CD4-positive, alpha-beta T cell treated with Interleukin-15 for 1 hour (primary cell): Measurements from ENCODE around the gene SCN1B.
A peak's percentile ranks its signal among the peaks of the same experiment; 100 is the strongest.
"Not testable (repeated sequence)": the region's sequence is repeated elsewhere in the genome, so short reads cannot be mapped to it uniquely, and the experiment has no call there.

Experiments
- DNase-seq: peaks from one replicate; pipeline ENCODE4 v3.0.0-alpha.2; 2020

SCN1B gene

DNA sequence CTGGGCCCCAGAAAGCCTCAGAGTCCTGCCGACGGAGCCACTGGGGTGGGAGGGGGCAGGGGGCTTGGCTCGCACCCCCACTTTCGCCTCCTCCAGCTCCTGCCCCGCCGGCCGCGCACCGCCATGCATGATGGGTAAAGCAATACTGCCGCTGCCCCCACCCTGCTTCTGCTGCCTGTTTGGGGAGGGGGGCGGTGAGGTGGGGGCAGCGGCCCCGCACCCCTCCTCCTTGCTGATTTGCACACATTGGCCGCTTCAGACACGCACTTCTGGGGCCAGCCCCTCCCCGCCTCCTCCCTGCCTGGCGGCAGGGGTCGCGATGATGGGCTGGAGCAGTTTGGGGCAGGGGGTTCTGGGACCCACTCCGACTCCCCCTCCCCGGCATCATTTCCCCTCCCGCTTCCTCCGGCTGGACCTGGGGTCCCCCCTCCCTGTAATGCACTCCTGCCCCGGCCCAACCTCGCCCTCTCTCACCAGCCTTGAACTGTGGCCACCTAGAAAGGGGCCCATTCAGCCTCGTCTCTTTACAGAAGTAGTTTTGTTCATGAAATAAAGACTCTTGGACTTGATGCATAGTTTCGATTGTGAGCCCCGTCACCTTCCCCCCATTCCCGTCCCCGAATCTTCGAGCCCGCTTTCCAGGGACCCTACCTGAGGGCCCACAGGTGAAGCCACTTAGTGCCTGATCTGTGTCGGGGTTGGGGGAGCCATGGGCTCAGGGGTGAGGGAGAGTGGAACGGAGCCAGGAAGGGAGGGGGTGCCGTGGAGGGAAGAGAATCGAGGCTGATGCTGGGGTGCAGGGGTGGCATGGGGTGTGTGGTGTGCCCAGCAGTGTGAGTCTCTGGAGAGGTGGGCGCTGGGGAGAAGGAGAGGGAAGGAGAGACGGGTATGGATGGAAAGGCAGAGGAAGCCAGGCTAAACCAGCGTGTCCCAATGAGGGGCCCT is 9.9 kb downstream of the SCN1B start:
- DNase-seq, result no peak

DNA sequence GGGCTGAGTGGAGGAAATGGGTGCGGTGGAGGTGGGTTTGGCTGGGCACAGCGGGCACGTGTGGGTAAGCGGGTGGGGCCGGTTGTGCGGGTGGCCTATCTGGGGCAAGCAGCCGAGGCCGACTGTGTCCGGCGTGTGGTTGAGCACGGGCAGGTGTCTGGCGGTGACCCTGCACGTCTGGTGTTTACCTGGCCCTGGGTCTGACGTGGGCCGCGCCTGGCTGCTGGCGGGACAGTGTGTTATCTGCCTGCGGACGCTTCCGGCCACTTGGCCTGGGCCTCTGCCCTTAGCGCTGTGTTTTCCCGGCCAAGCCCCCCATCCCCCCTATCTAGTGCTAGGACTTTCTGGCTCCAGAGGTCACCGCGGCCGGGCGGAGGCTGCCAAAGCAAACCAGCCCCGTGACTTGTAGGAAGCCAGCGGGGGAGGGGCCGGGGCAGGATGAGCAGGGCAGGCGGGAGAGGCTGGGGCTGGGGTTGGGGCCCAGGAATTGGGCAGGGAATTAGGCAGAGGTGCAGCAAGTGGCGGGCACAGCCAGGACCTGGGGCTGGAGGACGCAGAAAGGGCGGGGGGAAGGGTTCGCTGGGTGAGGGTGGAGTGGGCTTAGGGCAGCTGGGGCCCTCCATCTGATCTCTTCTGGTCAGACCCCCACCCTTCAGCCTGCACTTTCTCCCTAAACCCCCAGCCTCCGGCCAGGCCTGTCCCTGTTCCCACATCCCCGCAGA is 10.7 kb downstream of the SCN1B start:
- DNase-seq, result peak; percentile 35

DNA sequence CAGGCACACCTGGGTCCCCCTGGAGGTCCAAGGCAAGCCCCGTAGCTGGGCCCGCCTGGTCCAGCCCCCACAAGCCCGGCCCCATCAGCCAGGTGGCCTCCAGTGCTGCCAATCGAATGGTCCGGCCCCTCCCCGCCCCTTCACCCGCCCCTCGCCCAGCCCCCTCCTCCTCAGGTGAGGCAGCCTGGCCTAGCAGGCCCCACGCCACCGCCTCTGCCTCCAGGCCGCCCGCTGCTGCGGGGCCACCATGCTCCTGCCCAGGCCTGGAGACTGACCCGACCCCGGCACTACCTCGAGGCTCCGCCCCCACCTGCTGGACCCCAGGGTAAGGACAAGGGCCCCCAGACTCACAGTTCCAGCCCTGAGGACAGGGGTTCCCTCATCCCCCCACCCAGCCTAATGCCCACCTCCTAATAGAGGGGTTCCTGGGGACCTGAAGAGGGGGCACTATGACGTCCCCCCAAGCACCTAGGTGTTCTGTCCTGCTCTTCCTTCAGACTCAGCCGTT is 11.3 kb downstream of the SCN1B start, which contains the start of gene HPN:
Gene HPN, plus strand, starts transcription at position 174 of the 508 bp plus-strand sequence. CDS start 786 bp downstream, outside the sequence.
- DNase-seq, result no peak

DNA sequence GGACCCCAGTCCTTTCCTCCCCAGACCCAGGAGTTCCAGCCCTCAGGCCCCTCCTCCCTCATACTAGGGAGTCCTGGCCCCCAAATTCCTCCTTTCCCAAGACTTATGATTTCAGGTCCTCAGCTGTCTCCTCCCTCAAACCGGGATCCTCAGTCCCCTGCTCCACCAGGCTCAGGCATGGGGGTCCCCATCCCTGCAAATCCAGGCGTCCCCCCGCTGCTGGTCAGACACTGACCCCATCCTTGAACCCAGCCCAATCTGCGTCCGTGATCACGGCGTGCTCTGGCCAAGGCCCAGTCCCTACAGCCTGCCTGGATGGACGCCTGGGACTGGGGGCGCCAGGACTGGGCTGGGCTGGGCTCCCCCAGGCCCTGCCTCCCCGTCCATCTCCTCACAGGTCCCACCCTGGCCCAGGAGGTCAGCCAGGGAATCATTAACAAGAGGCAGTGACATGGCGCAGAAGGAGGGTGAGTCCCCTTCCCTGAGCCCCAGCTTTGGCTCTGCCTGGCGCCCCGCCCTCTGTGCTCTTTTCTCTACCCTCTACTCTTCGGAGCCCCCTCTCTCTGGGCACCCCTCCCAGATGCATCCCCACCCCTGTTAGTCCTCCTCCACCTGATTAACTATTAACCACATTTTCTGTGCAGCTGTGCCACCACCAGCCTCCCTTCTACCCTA is 11.9 kb downstream of the SCN1B start:
- no peak for DNase-seq

DNA sequence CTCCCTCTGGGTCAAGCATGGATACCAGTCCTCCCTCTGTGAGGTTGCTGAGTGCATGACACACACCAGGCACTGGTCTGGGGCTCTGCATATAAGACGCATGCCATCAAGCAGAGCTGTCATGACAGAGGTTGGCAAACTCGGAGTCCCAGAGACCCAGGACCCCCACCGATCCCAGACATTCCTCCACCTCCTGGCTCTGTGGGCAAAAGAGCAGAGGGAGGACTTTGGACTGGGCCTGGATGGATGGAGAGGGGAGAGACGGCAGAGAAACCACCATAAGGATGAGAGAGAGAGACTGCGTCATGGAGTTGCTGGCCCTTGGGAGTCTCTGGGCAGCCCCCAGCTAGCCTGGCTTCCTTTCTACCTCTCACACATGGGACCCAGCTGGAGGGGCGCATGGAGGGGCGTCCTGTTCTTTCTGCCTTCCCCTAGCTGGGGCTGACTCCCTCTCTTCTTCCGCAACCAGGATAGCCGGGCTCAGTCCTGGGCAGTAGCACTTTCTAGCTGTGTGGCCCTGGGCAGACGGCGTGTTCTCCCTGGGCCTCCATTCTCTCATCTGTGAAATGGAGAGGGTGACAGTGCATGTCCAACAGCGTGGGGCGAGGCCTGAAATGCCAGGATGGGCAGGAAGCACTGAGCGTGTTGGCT is 12.8 kb downstream of the SCN1B start:
- no peak for DNase-seq

DNA sequence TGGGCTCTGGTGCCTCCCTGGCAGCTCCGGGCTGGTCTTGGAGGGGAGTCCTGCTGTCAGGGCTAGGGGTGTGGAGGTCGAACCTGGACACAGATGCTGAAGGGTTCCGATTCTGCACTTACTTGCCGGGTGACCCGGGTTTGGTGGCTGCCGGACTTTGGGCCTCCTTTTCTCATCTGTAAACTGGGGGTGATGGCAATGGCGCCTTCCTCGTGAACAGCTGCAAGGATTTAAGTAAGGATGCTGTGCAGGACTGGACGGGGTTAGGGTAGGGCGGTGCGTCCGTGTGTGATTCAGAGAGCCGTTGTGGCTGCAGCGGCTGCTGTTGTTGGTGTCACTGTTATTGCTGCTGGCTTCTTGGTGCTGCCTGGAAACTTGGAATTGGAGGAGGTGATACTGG is 13.6 kb downstream of the SCN1B start:
- no peak for DNase-seq

DNA sequence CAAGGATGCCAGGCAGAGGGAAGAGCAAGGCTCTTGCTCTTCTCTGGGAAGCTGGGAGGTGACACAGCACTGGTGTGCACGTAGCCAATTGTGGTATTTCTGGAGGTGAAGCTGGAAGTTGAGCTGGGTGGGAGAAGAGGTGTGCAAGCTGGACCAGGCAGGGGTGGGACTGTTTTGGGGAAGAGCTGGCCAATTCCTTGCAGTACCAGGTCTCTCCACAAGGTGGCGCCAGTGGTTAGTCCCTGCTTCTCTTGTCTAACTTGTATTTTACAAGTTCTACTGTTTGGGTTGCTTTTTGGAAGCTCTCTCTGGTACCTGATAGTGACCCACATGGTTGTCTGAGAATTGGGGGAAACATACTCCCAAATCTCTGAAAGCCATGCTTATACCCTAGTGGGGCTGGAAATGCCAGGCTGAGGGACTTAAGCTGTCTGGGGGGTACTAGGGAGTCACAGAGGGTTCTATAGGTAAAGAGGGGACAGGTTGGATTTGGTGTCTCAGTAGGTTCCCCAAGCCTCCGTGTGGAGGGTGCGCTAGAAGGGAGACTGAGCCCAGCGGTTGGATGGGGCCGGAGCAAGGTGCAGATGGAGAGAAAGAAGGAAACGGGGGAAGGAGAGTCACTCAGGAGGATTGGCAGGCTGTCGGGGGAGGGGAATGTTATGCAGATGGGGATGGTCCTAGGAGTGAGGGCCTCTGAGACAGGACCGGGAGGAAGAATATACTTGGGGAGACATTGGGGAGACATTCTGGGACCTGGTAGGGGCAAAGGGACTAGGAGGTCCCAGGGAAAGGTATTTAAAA is 14.2 kb downstream of the SCN1B start:
- peak; percentile 42 for DNase-seq

DNA sequence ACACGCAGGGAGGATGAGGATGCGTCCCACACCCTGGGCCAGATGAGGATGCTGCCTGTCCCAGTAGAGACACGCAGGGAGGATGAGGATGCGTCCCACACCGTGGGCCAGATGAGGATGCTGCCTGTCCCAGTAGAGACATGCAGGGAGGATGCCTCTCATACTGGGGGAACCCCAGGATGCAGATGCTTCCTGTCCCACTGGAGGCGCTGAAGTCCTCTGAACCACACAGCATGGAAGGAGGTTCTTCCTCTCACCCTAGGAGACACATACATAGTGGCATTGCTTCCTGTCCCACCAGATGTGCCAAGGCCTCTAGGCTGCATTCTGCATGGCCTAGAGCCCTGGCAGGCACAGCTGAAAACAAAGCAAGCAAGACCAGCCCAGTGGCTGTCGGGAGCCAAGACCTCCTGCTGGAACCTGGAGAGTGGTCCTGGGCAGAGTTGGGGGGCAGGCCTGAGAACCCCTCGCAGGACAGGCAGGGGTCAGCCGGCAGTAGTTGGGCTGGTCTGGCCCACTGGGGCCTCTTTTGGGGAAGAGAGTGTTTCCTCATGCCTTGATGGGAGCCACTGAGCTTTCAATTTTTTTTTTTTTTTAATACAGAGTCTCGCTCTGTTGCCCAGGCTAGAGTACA is 15.5 kb downstream of the SCN1B start:
- peak; percentile 55 for DNase-seq

DNA sequence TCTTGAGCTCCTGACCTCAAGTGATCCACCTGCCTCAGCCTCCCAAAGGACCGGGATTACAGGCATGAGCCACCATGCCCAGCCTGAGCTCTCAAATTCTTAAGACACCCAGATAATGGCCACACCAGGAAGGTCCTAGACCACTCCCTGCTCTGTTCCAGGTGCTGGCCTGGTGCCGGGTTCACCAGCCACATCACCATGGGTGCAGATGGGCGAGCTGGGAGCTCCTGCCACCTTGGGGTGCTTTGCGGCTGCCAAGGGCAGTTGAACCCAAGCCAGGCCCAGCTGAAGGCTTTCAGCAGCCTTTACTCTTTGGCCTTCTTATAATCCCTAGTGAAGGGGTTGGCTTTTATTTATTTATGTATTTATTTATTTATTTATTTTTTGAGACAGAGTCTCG is 16.2 kb downstream of the SCN1B start:
- DNase-seq, result no peak

DNA sequence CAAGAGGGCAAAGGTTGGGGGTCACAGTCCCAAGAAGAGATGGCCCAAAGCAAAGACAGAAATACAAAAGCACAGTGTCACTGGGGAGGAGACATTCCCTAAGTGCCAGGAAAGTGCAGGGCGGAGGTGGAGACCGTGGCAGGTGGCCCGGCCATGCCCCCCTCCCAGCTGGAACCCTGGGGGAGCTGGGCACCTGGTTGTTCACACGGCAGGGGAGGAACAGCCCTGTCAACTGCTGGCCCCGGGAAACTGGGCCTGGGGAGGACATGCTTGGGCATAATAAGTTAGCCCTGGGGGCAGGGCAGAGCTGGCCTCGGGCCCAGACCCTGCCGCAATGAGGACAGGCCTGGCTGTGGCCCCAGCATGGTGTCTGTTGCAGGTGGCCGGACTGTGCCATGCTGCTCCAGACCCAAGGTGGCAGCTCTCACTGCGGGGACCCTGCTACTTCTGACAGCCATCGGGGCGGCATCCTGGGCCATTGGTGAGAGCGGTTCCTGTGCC is 18.7 kb downstream of the SCN1B start:
- no peak for DNase-seq

DNA sequence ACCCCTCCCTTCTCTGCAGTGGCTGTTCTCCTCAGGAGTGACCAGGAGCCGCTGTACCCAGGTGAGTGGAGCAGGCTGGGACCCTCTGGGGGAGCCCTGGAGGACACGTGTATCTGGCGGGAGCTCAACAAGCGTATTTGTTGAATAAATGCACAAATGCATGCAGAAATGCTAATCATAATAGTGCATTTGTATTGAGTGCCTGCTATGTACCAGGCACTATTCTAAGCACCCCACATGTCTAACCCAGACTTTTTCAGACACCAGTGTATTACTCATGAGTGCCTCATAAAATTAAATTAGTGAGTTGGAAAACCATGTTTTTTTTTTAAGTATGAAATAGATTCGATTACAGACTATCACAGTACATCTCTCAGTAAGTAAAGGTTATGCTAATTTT is 19.2 kb downstream of the SCN1B start:
- no peak for DNase-seq

DNA sequence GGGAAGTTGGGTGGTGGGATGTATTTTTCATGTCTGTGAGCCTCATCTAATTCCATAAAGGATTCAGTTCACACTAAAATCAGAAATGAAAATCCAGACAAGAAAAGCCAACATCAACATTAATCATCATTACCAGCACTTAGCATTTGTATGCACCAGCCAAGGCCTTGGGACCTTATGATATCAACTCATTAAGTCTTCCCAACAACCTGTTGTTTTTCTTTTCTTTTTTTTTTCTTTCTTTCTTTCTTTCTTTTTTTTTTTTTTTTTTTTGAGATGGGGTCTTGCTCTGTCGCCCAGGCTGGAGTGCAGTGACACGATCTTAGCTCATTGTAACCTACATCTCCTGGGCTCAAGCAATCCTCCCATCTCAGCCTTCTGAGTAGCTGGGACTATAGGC is 20.4 kb downstream of the SCN1B start:
- DNase-seq, result not testable (repeated sequence)

DNA sequence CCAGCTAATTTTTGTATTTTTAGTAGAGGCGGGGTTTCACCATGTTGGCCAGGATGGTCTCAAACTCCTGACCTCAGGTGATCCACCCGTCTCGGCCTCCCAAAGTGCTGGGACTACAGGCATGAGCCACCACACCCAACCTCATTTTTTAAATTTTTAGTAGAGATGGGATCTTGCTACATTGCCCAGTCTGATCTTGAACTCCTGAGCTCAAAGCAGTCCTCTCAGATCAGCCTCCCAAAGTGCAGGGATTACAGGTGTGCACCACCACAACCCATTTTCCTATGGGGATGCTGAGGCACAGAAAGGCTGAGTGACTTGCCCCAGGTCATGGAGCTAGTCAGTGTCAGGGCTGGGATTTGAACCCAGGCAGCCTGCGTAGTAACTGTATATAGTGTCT is 21.0 kb downstream of the SCN1B start:
- not testable (repeated sequence) for DNase-seq

DNA sequence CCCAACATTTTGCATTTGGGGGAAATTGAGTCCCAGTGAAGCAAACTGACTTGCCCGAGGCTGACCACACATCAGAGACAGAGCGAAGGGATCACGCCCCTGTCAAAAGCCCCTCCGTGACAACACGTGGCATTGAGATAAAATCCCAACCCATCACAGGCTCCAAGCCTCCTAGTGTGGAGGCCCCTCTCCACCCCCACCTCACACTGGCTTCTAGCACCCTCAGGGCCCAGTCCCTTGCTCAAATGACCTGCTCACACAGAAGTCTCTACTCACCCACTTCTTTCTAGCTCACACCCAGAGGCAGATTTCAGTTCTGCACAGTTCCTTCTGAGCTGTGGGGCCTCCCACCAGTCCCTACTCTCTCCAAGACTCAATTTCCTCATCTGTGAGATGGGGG is 21.5 kb downstream of the SCN1B start:
- DNase-seq, result no peak

DNA sequence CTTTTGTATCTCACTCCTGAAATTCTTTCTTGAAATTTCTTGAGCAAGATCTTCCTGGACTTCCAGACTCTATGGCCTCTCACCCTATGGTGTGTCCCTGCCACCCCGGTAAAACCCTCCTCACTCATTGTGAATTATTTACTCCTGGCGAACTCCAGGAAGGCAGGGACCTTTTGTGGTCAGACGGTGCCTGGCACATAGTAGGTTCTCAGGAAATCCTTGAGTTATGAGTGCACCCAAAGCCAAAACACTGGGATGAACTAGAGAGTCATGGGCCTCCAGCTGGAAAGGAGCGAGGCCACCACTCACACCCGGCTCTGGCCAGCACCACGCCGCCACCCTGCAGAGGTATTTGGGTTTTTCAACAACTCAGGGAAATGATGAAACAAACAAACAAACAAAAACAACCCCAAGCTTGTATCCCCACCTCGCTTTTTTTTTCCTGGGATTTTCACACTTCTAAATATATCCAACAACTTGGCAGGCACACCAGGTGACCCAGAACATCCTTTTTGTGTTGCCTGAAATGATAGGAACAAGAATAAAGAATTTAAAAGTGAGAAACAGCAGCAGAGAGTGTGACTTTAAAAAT is 22.4 kb downstream of the SCN1B start:
- DNase-seq, result no peak

DNA sequence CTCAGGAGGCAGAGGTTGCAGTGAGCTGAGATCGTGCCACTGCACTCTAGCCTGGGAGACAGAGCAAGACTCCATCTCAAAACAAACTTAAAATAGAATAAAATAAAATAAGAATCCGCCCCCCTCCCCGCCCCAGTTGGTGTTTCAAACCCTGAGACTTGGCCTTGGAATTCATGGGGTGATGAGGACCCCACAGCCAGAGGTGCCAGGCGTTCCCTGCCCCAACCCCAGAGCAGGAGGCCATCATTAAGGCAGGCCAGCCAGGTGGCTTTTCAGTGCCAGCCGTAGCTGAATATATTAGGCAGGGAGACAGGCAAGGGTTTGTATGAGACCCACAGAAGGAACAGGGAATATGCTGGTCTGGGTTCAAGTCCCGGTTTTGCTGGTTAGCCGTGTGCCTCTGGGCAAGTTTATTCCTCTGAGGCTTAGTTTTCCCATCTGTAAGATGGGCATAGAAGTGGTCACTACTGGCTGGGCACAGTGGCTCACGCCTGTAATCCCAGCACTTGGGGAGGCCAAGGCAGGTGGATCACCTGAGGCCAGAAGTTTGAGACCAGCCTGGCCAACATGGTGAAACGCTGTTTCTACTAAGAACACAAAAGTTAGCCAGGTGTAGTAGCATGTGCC is 23.5 kb downstream of the SCN1B start:
- DNase-seq, result no peak

DNA sequence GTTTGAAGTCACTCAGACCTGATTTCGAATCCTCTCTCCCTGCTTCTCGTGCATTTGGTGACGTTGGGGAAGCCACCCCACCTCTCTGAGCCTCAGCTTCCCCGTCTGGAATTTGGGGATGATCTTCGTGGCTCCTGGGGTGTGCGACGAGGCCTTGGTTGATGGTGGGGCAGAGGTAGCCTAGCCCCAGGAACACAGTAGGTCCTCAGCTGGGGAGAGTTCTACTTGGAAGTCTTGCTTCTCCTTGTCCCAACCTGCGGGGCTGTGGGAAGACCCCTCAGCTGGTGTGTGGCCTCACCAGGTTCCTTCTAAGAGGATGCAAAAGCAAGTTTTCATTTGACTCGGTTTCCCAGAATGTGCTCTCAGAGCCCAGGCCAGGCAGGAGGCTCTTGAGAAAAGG is 24.4 kb downstream of the SCN1B start:
- no peak for DNase-seq

DNA sequence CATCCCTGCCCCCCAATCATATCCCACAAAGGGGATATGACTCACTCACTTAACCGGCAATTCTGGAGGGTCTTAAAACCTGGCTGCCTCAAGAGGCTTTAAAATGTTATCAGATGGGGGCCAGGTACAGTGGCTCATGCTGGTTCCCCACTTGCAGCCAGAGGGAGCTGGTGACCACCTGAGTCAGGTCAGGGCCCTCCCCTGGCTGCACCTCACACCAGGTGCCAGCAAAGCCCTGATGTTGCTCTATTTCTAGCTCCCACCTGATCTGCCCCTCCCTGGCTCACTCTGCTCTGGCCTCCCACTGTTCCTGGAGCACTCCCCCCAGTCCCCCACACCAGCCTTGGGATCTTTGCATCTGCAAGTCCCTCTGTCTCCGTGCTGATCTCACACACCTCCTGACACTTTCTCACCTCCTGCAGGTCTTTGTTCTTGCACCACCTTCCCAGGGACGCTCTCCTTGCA is 25.5 kb downstream of the SCN1B start:
- no peak for DNase-seq

DNA sequence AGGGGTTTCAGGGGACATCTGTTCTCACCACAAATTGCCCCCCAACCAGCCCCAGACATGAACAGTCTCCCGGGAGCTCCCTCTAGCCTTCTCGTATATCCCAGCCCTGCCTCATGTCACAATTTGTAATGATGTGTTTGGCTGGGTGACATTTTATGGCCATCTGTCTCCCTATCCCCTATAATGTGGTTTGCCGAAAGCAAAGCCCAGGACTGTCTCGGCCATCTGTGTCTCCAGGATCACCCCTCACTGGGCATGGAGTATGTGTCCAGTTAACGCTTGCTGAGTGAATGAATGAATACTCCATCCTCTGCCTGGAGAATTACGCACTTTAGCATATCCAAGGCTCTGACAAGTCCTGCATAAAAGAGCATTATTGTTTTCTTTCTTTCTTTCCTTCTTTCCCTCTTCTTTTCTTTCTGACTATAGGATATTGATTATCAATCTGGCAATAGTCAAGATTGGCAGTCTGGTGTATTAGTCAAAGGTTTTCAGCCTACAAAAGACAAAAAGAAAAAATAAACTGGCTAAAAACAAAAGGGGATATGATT is 26.3 kb downstream of the SCN1B start:
- no peak for DNase-seq

DNA sequence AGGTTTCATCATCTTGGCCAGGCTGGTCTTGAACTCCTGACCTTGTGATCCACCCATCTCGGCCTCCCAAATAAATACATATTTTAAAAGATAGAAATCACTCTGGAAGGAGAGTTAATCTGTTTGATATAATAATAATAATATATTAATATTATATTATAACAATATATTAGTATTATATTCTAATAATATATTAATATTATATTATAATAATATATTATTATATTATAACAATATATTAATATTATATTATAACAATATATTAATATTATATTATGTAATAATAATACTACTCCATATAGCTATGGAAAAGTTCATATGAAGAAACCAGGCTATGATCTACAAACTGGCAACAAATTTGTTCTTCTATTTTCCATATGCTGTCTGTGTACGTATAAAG is 28.1 kb downstream of the SCN1B start:
- no peak for DNase-seq
